ENCODE data around the gene PPFIA1.

GRCh38 chr11:70339066-70339465 is 68.6 kb downstream of the PPFIA1 start:
- TF ChIP-seq E2F1 (CRISPR knock-in tag; IDR thresholded peaks at IDR 0.05) = no peak
- no peak for TF ChIP-seq HMGXB4 (CRISPR knock-in tag; IDR thresholded peaks at IDR 0.05)
- no peak for TF ChIP-seq ATF1 (CRISPR knock-in tag; IDR thresholded peaks at IDR 0.05)

Data from WTC11 (cell line).